ENCODE results near the gene CERS5.

Gene CERS5

GRCh38 chr12:50167049-50167828 is at the start of gene CERS5:
TSS of gene CERS5 (minus strand) at chr12:50167369. CDS start at chr12:50167297, 72 bp downstream.
- DNase-seq (ENCODE audit: low spot score), result peak; percentile 98

- DNase-seq (ENCODE audit: low spot score), result no peak
Measured at GRCh38 chr12:50215033-50215432, 47.9 kb upstream of the CERS5 start.

DNA sequence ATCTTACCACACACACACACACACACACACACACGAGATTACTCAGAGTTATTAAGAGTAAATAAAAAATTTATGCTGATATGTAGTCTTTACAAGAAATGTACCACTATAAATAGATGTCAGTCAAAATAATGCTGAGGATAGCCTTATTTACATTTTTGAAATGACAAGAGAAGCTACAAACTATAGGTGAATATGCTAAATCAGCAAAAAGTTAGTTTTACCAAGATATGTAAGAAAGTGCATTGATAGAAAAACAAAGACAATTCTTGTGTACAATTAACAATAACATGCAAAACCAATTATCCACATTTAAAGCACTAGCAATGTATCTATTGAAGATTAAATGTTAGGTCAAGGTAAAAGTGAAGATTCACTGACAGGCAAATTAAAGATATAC is 46.8 kb upstream of the CERS5 start:
- DNase-seq (ENCODE audit: low spot score), result no peak

GRCh38 chr12:50213439-50213838 is 46.3 kb upstream of the CERS5 start:
- DNase-seq (ENCODE audit: low spot score), result no peak

GRCh38 chr12:50212071-50212467 is 44.9 kb upstream of the CERS5 start:
- DNase-seq (ENCODE audit: low spot score), result no peak

DNA sequence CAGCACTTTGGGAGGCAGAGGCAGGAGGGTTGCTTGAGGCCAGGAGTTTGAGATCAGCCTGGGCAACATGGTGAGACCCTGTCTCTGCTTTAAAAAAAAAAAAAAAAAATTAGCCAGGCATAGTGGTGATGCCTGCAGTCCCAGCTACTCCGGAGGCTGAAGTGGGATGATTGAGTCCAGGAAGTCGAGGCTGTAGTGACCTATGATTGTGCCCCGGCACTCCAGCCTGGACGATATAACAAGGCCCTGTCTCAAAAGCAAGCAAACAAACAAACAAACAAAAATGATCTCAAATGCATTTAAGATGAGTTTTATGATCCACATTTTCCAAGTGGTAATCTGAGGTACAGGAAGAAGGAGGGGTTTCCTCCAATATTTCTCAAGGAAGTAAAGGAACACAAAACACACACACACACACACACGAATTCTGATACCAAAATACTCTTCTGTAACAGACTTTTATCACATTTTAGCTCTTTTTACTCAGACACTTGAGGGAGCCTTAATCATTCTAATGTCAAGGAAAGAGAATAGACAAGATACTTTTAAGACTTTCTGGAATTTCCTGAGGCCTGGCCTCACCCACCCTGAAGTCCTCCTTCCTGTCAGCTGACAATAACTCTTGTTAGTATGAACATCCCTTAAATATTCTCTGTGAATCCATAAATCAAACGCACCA is 44.4 kb upstream of the CERS5 start:
- no peak for DNase-seq (ENCODE audit: low spot score)

GRCh38 chr12:50207424-50207823 is 40.3 kb upstream of the CERS5 start:
- DNase-seq (ENCODE audit: low spot score), result no peak

DNA sequence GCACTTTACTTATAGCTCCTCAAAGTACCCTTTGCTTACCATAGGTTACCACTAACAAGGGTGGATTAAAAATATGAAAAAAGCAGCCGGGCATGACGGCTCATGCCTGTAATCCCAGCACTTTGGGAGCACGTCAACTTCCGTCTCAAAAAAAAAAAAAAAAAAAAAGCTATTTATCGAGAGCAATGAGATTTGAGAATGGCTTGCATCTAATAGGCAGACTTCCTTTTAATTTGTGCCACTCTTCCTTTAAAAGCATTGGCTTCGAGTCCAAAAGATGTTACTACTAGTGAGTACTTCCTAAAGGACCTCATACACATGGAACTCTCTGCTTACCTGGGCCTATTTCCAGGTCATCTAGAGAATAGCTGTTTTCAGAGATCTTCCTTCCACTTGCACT is 38.5 kb upstream of the CERS5 start:
- DNase-seq (ENCODE audit: low spot score), result no peak

- DNase-seq (ENCODE audit: low spot score), result no peak
Measured at GRCh38 chr12:50203691-50204090, 36.5 kb upstream of the CERS5 start.

DNA sequence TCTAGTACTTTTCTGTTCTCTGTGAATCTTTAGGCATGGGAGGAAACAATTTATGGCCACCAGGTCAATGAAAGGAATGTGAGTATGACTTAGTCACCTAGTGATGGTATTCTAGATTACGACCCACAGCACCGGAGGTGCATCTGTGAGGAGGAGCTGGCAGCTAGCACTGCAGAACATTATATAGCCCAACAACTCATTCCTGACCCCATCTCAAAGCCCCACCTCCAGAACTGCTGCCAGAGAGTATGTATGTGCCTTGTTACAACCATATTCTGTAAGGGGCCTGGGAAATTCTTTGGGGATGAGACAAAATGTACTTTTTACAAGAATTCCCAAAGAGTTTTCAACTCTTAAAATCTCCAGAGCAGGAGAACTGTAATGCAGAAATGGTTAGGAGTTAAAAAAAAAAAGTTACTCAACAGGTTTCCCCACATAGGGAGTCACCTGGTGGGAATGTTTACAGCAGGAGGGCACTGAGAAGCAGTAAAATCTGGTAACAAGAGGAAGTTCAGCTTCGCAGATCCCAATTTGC is 34.9 kb upstream of the CERS5 start:
- no peak for DNase-seq (ENCODE audit: low spot score)

DNA sequence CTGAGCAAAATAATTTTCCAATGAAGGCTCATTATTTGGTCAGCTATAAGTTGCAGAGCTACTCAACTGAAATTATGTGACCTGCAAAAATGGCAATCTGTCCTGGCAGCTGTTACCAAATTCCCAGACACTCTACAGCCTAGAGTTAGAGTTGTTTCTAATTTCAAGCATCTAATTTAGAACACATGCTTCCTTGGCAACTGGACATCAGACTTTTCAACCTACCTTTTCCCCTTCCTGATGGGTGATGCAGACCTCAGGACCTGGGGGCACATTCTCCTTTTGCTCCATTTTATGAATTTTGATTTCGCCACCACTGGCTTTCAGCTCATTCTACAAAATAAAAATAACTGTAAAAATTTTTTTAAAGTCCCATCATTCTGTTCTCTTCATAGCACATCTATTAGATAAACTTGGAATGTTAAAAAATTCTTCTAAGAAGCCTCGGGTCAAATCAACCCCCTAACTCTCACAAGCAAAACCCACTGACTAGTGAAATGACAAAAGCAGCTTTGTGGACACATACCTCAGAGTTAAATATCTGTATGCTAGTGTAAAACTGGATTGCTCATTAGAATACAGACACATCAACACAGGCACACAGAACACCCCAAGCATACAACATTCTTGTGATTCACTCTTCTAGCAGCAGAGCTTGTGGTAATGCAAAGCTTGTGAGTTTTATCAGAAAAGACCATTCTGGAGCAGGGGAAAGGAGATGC is 33.5 kb upstream of the CERS5 start:
- no peak for DNase-seq (ENCODE audit: low spot score)

GRCh38 chr12:50198829-50199228 is 31.7 kb upstream of the CERS5 start:
- DNase-seq (ENCODE audit: low spot score), result no peak

GRCh38 chr12:50197297-50197727 is 30.1 kb upstream of the CERS5 start:
- DNase-seq (ENCODE audit: low spot score), result no peak

DNA sequence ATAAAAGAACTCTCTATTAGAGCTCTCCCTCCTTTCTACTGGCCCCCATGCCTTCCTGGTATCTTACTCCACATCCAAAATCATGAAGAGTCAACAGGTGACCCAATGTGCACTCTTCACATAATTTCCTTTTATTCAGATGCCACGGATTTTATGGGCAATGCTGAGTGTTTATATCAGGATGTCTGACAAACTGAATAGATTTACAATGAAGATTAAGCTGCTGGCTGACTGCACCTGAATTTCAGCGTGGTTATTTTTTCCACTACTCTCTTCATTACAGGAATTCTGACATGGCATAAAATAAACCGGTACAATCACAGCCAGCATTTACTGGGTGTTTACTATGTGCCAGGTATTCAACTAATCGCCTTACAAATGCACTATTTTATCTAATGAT is 29.4 kb upstream of the CERS5 start:
- DNase-seq (ENCODE audit: low spot score), result no peak

GRCh38 chr12:50195832-50196231 is 28.7 kb upstream of the CERS5 start:
- peak; percentile 36 for DNase-seq (ENCODE audit: low spot score)

GRCh38 chr12:50192908-50193307 is 25.7 kb upstream of the CERS5 start:
- no peak for DNase-seq (ENCODE audit: low spot score)

- DNase-seq (ENCODE audit: low spot score), result no peak
Measured at GRCh38 chr12:50192236-50192635, 25.1 kb upstream of the CERS5 start.

GRCh38 chr12:50190859-50191258 is 23.7 kb upstream of the CERS5 start:
- DNase-seq (ENCODE audit: low spot score), result no peak

- no peak for DNase-seq (ENCODE audit: low spot score)
Measured at GRCh38 chr12:50188875-50189575, 21.9 kb upstream of the CERS5 start.

- DNase-seq (ENCODE audit: low spot score), result no peak
Measured at GRCh38 chr12:50188241-50188781, 21.1 kb upstream of the CERS5 start.

- DNase-seq (ENCODE audit: low spot score), result no peak
Measured at GRCh38 chr12:50187084-50187900, 20.1 kb upstream of the CERS5 start.

Data from Ammon's horn (tissue), 1 donor.